H1 (cell line): ENCODE data around the gene FBXO8. TPM values are rescaled to one million over a fixed set of nuclear protein-coding genes. Genes with fewer than 3 reads are reported as not detected.

Experiments used
- CTCF ChIA-PET: fragments of 300-600 bp; sonication (Branson Sonifier 250); formaldehyde crosslinking; loops from one replicate; lab custom pipeline; 2021; ENCODE audit not compliant: partially characterized antibody; lab: Charles Lee
- POLR2A ChIA-PET: fragments of 300-600 bp; sonication (Branson Sonifier 250); formaldehyde crosslinking; loops from one replicate; lab custom pipeline; 2021; ENCODE audit warnings: inconsistent platforms; ENCODE audit not compliant: partially characterized antibody; lab: Charles Lee
- DNase-seq, 2 experiments: peaks; one replicate each; pipeline versions ENCODE4 v3.0.0 to v3.0.0-alpha.2; 2010 to 2022; ENCODE audit warnings: low spot score in 2 of 2, low read depth in 1 of 2, mixed read lengths in 1 of 2
- FAIRE-seq: peaks from 2 replicates; lab custom pipeline; 2011; peaks lifted over from hg19 to GRCh38; lab: Jason Lieb, UNC
- H2AFZ ChIP-seq: 2 replicates; pipeline ENCODE4 v1.8.1; 2012; ENCODE audit warnings: low read length, inconsistent platforms
- H2AK5ac ChIP-seq: 2 replicates; pipeline ENCODE4 v1.6.1; 2013; ENCODE audit warnings: low read depth, low read length
- H2BK120ac ChIP-seq: replicated peaks from 2 replicates; pipeline ENCODE3; 2013; ENCODE audit warnings: low read depth, low read length, inconsistent platforms
- H2BK12ac ChIP-seq: 2 replicates; pipeline ENCODE4 v1.6.1; 2013; ENCODE audit warnings: low read depth, low read length
- H2BK15ac ChIP-seq: 2 replicates; pipeline ENCODE4 v1.6.1; 2013; ENCODE audit warnings: low read length
- H2BK20ac ChIP-seq: 2 replicates; pipeline ENCODE4 v1.6.1; 2013; ENCODE audit warnings: low read length
- H2BK5ac ChIP-seq: 2 replicates; pipeline ENCODE4 v1.6.1; 2013; ENCODE audit warnings: low read depth, low read length
- H3K14ac ChIP-seq: 2 replicates; pipeline ENCODE4 v1.6.1; 2013; ENCODE audit warnings: inconsistent platforms; ENCODE audit not compliant: insufficient read length
- H3K18ac ChIP-seq: 2 replicates; pipeline ENCODE4 v1.6.1; 2013; ENCODE audit warnings: low read length; ENCODE audit errors: extremely low read depth
- H3K23ac ChIP-seq: 2 replicates; pipeline ENCODE4 v1.6.1; 2013; ENCODE audit warnings: inconsistent platforms; ENCODE audit not compliant: insufficient read length
- H3K23me2 ChIP-seq: 2 replicates; pipeline ENCODE4 v1.6.1; 2013; ENCODE audit warnings: low read depth, low read length
- H3K27ac ChIP-seq: 2 replicates; pipeline ENCODE4 v1.6.1; 2011; ENCODE audit warnings: low read depth, low read length, inconsistent platforms
- H3K27me3 ChIP-seq, 4 experiments: replicated peaks in 1 of 4; 1 replicate in 1 of 4; 2 replicates in 3 of 4; pipeline versions ENCODE4 v1.6.1 to v1.8.1; 2011 to 2013; ENCODE audit warnings: low read length in 3 of 4, mild to moderate bottlenecking in 3 of 4, inconsistent platforms in 2 of 4, mixed read lengths in 2 of 4, moderate library complexity in 1 of 4; ENCODE audit not compliant: control insufficient read depth in 3 of 4, insufficient read depth in 3 of 4; ENCODE audit errors: extremely low read depth in 1 of 4
- H3K36me3 ChIP-seq, 4 experiments: 2 replicates each; pipeline versions ENCODE4 v1.6.1 to v1.8.1; 2011 to 2013; ENCODE audit warnings: mild to moderate bottlenecking in 4 of 4, low read length in 3 of 4, moderate library complexity in 2 of 4, control low read depth in 1 of 4, inconsistent platforms in 1 of 4; ENCODE audit not compliant: insufficient read depth in 4 of 4, control insufficient read depth in 2 of 4
- H3K4ac ChIP-seq: replicated peaks from 2 replicates; pipeline ENCODE3; 2013; ENCODE audit warnings: low read length, low read depth, mixed read lengths, inconsistent platforms; ENCODE audit not compliant: insufficient read length
- H3K4me1 ChIP-seq, 4 experiments: replicated peaks in 1 of 4; 1 replicate in 1 of 4; 2 replicates in 3 of 4; pipeline versions ENCODE4 v1.6.1 to v1.8.1; 2011 to 2013; ENCODE audit warnings: low read length in 3 of 4, inconsistent platforms in 2 of 4, mixed read lengths in 1 of 4; ENCODE audit not compliant: insufficient read depth in 4 of 4, control insufficient read depth in 3 of 4
- H3K4me2 ChIP-seq, 2 experiments: 2 replicates each; pipeline versions ENCODE4 v1.6.1 to v1.8.1; 2011 to 2013; ENCODE audit warnings: low read depth in 2 of 2, low read length in 2 of 2, control low read depth in 1 of 2, inconsistent platforms in 1 of 2, mild to moderate bottlenecking in 1 of 2; ENCODE audit not compliant: insufficient read depth in 1 of 2
- H3K4me3 ChIP-seq, 4 experiments: fragments of 200-600, 300-600 bp in 1 of 4; sonication (generic), shearing (Covaris generic), sonication (Bioruptor Twin) in 1 of 4; 2 replicates each; pipeline versions ENCODE4 v1.5.1 to v1.8.1; 2011 to 2016; ENCODE audit warnings: low read length in 4 of 4, low read depth in 3 of 4, control low read depth in 2 of 4, inconsistent platforms in 2 of 4, mild to moderate bottlenecking in 2 of 4, mixed read lengths in 1 of 4, moderate library complexity in 1 of 4; ENCODE audit not compliant: insufficient read depth in 2 of 4; ENCODE audit errors: extremely low read depth in 1 of 4
- H3K56ac ChIP-seq: replicated peaks from 2 replicates; pipeline ENCODE3; 2013; ENCODE audit warnings: low read depth, mild to moderate bottlenecking, mixed read lengths, low read length, inconsistent platforms; ENCODE audit not compliant: insufficient read length
- H3K79me1 ChIP-seq: 2 replicates; pipeline ENCODE4 v1.6.1; 2013; ENCODE audit warnings: low read depth, low read length, control low read depth
- H3K79me2 ChIP-seq, 2 experiments: 2 replicates each; pipeline versions ENCODE4 v1.6.1 to v1.8.1; 2012 to 2013; ENCODE audit warnings: low read length in 2 of 2, mild to moderate bottlenecking in 2 of 2, inconsistent platforms in 1 of 2; ENCODE audit not compliant: insufficient read depth in 2 of 2, control insufficient read depth in 1 of 2
- H3K9ac ChIP-seq, 4 experiments: replicated peaks in 1 of 4; 1 replicate in 1 of 4; 2 replicates in 3 of 4; pipeline versions ENCODE4 v1.6.1 to v1.8.1; 2011 to 2013; ENCODE audit warnings: low read depth in 3 of 4, low read length in 3 of 4, control low read depth in 2 of 4, mild to moderate bottlenecking in 2 of 4, moderate library complexity in 2 of 4, inconsistent platforms in 1 of 4; ENCODE audit errors: extremely low read depth in 1 of 4
- H3K9me3 ChIP-seq, 2 experiments: 2 replicates each; pipeline versions ENCODE4 v1.6.1 to v1.8.1; 2012 to 2013; ENCODE audit warnings: mild to moderate bottlenecking in 2 of 2, moderate library complexity in 2 of 2, control low read depth in 1 of 2, inconsistent platforms in 1 of 2, low read depth in 1 of 2, low read length in 1 of 2, mixed read lengths in 1 of 2; ENCODE audit not compliant: insufficient read depth in 2 of 2
- H4K20me1 ChIP-seq, 2 experiments: replicated peaks in 1 of 2; 2 replicates each; pipeline versions ENCODE3 to v1.8.1; 2011 to 2013; ENCODE audit warnings: inconsistent platforms in 2 of 2, low read length in 2 of 2, mild to moderate bottlenecking in 1 of 2; ENCODE audit not compliant: insufficient read depth in 2 of 2, control insufficient read depth in 1 of 2
- H4K5ac ChIP-seq: 2 replicates; pipeline ENCODE4 v1.6.1; 2013; ENCODE audit warnings: low read length, low read depth, mixed read lengths, inconsistent platforms; ENCODE audit not compliant: insufficient read length
- H4K8ac ChIP-seq: 2 replicates; pipeline ENCODE4 v1.8.0; 2013; ENCODE audit warnings: mild to moderate bottlenecking, moderate library complexity, low read length, inconsistent platforms; ENCODE audit not compliant: insufficient read depth; ENCODE audit errors: extremely low read depth
- H4K91ac ChIP-seq: replicated peaks from 2 replicates; pipeline ENCODE3; 2013; ENCODE audit warnings: low read length, mixed read lengths, inconsistent platforms; ENCODE audit not compliant: insufficient read length
- CTCF ChIP-seq, 3 experiments: IDR thresholded peaks; 1 replicate in 2 of 3; 2 replicates in 1 of 3; pipeline versions ENCODE4 v1.5.1 to v1.6.1; 2011; ENCODE audit warnings: low read length in 3 of 3, mild to moderate bottlenecking in 3 of 3, inconsistent platforms in 2 of 3, low read depth in 1 of 3, moderate library complexity in 1 of 3; ENCODE audit not compliant: insufficient read depth in 1 of 3; ENCODE audit errors: control extremely low read depth in 1 of 3
- EZH2 ChIP-seq: fragments of 200-600 bp; sonication (generic); IDR thresholded peaks from 2 replicates; pipeline ENCODE4 v1.7.1; 2012; ENCODE audit warnings: low read depth, mild to moderate bottlenecking, moderate library complexity, low read length, inconsistent platforms; ENCODE audit not compliant: severe bottlenecking
- RAD21 ChIP-seq, 2 experiments: IDR thresholded peaks in 1 of 2; conservative IDR thresholded peaks in 1 of 2; 2 replicates each; pipeline ENCODE4 v1.6.1; 2011; ENCODE audit warnings: low read depth in 2 of 2, low read length in 2 of 2, improper control_type of control experiment in 1 of 2, inconsistent platforms in 1 of 2, mild to moderate bottlenecking in 1 of 2, moderate library complexity in 1 of 2
- RFX5 ChIP-seq: IDR thresholded peaks from 2 replicates; pipeline ENCODE4 v1.6.1; 2011; ENCODE audit warnings: low read depth, low read length, improper control_type of control experiment, borderline replicate concordance
- SUZ12 ChIP-seq: fragments of 200-600 bp; sonication (generic); IDR thresholded peaks from 2 replicates; pipeline ENCODE4 v1.6.1; 2012; ENCODE audit warnings: mild to moderate bottlenecking, inconsistent platforms, low read length, moderate library complexity, mixed read lengths
- TAF7 ChIP-seq: optimal IDR thresholded peaks from 2 replicates; pipeline ENCODE3; 2011; ENCODE audit warnings: low read depth, mild to moderate bottlenecking, inconsistent platforms, low read length, moderate library complexity, borderline replicate concordance
- WGBS, 2 experiments: shearing (Covaris generic) in 1 of 2; methylation state at CpG; one replicate each; pipeline versions ENCODE4 v1.1.6 to v1.1.7; 2013 to 2015; ENCODE audit warnings: low lambda C conversion rate in 2 of 2, mixed read lengths in 2 of 2, inconsistent platforms in 1 of 2, low coverage in 1 of 2, missing lambda C conversion rate in 1 of 2; ENCODE audit not compliant: insufficient replicate concordance in 2 of 2, insufficient coverage in 1 of 2, insufficient read length in 1 of 2; ENCODE audit errors: extremely low coverage in 1 of 2, missing lambda C conversion rate in 1 of 2; 5-methylcytosine and 5-hydroxymethylcytosine counted together
- polyA plus RNA-seq, 7 experiments: library from polyadenylated mRNA; depleted of rRNA in 3 of 7; stranded (reverse) in 5 of 7; unstranded in 2 of 7; fragments of >200 nt in 5 of 7; fragments of 200-250 nt in 2 of 7; gene quantifications; 1 replicate in 5 of 7; 2 replicates in 1 of 7; 4 replicates in 1 of 7; pipeline versions ENCODE4 v1.2.1 to v1.2.3, GENCODE V29; 2011 to 2013; ENCODE audit warnings: missing spikeins in 2 of 7, mixed read lengths in 2 of 7
- total RNA-seq: library from RNA; stranded (reverse); fragmentation: NEBNext Ultra II Directional; extraction: Animal tissue kit (Norgen Biotek cat#: 25700); gene quantifications from 2 replicates; pipeline ENCODE4 v1.2.1, GENCODE V29; 2021

Gene FBXO8
- total and polyA plus RNA-seq, 2 of the 8 experiments (the other 6 are each of a cell fraction or from before 2014, with no cell fraction given) = 5.1 to 7.5 TPM

GRCh38 chr4:174217273-174218126 is 66.0 kb downstream of the FBXO8 start:
- Histone ChIP-seq H3K23ac (no peak overlapping the region), H2AFZ (no peak overlapping the region), H3K4me3 (peak overlapping the region in 3 of 4 experiments; percentile 8 to 55 (median 32); a peak in 6 of 8 replicates), H3K4me2 (peak overlapping the region; percentile 68 to 80), H3K18ac (no peak overlapping the region), H3K27ac (no peak overlapping the region), H4K91ac (no peak overlapping the region), H2AK5ac (no peak overlapping the region), H4K5ac (no peak overlapping the region), H2BK5ac (no peak overlapping the region), H3K36me3 (no peaks in the 10 kb centered on the region), H3K23me2 (peaks cover 5% of the 10 kb centered on the region; the same call in 1 of the 2 replicates), H3K4ac (no peak overlapping the region), H2BK20ac (no peak overlapping the region), H4K8ac (no peak overlapping the region), H3K9me3 (no peaks in the 10 kb centered on the region), H3K4me1 (peaks cover 8 to 30% (median 23%) of the 10 kb centered on the region in 4 experiments), H4K20me1 (peaks cover 2 to 6% of the 10 kb centered on the region in 2 experiments), H2BK12ac (no peak overlapping the region), H2BK15ac (no peak overlapping the region), H3K9ac (no peak overlapping the region), H3K79me1 (no peaks in the 10 kb centered on the region), H3K56ac (no peak overlapping the region), H2BK120ac (no peak overlapping the region), H3K14ac (no peak overlapping the region), H3K27me3 (peaks cover 53 to 77% (median 64%) of the 10 kb centered on the region in 4 experiments), H3K79me2 (no peaks in the 10 kb centered on the region)
- FAIRE-seq = no peak
- POLR2A ChIA-PET = no interaction called here
- 4% methylated on average over 41 of the region's 41 CpGs; no CpG with 5 or more reads in 1 of the 2 experiments for WGBS, 2 experiments
- CTCF ChIA-PET = interaction anchor here (0.6 to 1.2 kb wide), 3 partner anchors 23 to 481 kb away, joined by 3 to 4 read pairs (median 3); no protein-coding TSS in a partner anchor
- DNase-seq = peak in 1 of 2 experiments; percentile 55
- TF ChIP-seq RAD21 (IDR thresholded peaks at IDR 0.05 in 1 of 2, conservative IDR thresholded peaks at IDR 0.05 in 1 of 2; ENCODE audit: low read depth in 2 of 2, low read length in 2 of 2) (no peak), RFX5 (no peak), TAF7 (no peak), EZH2 (peak; percentile 93), SUZ12 (peak; percentile 95), CTCF (IDR thresholded peaks at IDR 0.05; ENCODE audit: control extremely low read depth in 1 of 3, insufficient read depth in 1 of 3, low read depth in 1 of 3, low read length in 3 of 3) (no peak)
